GF-D8 (cell line): ENCODE data around the gene CARD10.
"Not testable (repeated sequence)": the region's sequence is repeated elsewhere in the genome, so short reads cannot be mapped to it uniquely, and the experiment has no call there.

Source experiments
- DNase-seq: peaks from one replicate; lab custom pipeline; 2025; lab: John Stamatoyannopoulos, UW

CARD10 gene

GRCh38 chr22:37487129-37487528, 32.1 kb downstream of the CARD10 start:
- DNase-seq: no peak

- DNase-seq: peak; percentile 83
These were observed 32.9 kb downstream of the CARD10 start, which contains the start of gene MFNG for GRCh38 chr22:37486224-37486845. TSS of gene MFNG (minus strand) at chr22:37486384. CDS start at chr22:37486177, 207 bp downstream.

GRCh38 chr22:37485395-37486223, 33.6 kb downstream of the CARD10 start:
- DNase-seq: no peak

GRCh38 chr22:37484480-37485394, 34.5 kb downstream of the CARD10 start:
- DNase-seq: peak; percentile 87

GRCh38 chr22:37483050-37483449, 36.2 kb downstream of the CARD10 start:
- no peak for DNase-seq

GRCh38 chr22:37482244-37482643, 37.0 kb downstream of the CARD10 start:
- DNase-seq: no peak

GRCh38 chr22:37481347-37481907, 37.8 kb downstream of the CARD10 start:
- DNase-seq: no peak

GRCh38 chr22:37480387-37481346, 38.5 kb downstream of the CARD10 start:
- DNase-seq: no peak

- no peak for DNase-seq
These were observed 40.0 kb downstream of the CARD10 start for GRCh38 chr22:37479196-37479595.

GRCh38 chr22:37476389-37477329, 42.6 kb downstream of the CARD10 start:
- no peak for DNase-seq

- no peak for DNase-seq
These were observed 44.6 kb downstream of the CARD10 start for GRCh38 chr22:37474447-37475090.

GRCh38 chr22:37473437-37473946, 45.7 kb downstream of the CARD10 start:
- no peak for DNase-seq

GRCh38 chr22:37472418-37473006, 46.7 kb downstream of the CARD10 start:
- no peak for DNase-seq

- no peak for DNase-seq
These were observed 47.3 kb downstream of the CARD10 start for GRCh38 chr22:37471727-37472417.

GRCh38 chr22:37470087-37470445, 49.1 kb downstream of the CARD10 start:
- DNase-seq: no peak

- DNase-seq: no peak
These were observed 49.7 kb downstream of the CARD10 start for GRCh38 chr22:37469416-37470086.

- not testable (repeated sequence) for DNase-seq
These were observed 51.0 kb downstream of the CARD10 start for GRCh38 chr22:37468201-37468695.
